SK-N-SH (cell line): ENCODE measurements around the gene THAP3. TPM values are rescaled to one million over a fixed set of nuclear protein-coding genes. Genes with fewer than 3 reads are reported as not detected.

Experiments used
- CTCF ChIA-PET: fragments of 300-600, 350-600 bp; formaldehyde crosslinking; extraction: SDS; loops from one replicate; lab custom pipeline; 2021; lab: Yijun Ruan, JAX
- POLR2A ChIA-PET: fragments of 350-600 bp; sonication (Branson Sonifier 250); formaldehyde crosslinking; extraction: SDS; loops from one replicate; lab custom pipeline; 2020; ENCODE audit warnings: antibody characterized with exemption, inconsistent platforms; lab: Yijun Ruan, JAX
- DNase-seq: peaks from one replicate; pipeline ENCODE4 v3.0.0; 2012
- H2AFZ ChIP-seq: fragments of 200-600 bp; sonication (generic); 2 replicates; pipeline ENCODE4 v1.8.1; 2016; ENCODE audit warnings: antibody characterized with exemption, mild to moderate bottlenecking, low read depth
- H3F3A ChIP-seq: fragments of 200-600 bp; sonication (generic); replicated peaks from 2 replicates; pipeline ENCODE3; 2016; ENCODE audit warnings: antibody characterized with exemption, mild to moderate bottlenecking; ENCODE audit not compliant: insufficient read depth
- H3K27ac ChIP-seq, 2 experiments: fragments of 200-500 bp in 1 of 2; fragments of 200-600 bp in 1 of 2; sonication (Bioruptor generic) in 1 of 2; sonication (generic), shearing (Covaris generic) in 1 of 2; 2 replicates each; pipeline versions ENCODE4 v1.5.1 to v1.6.1; 2014 to 2016; ENCODE audit warnings: low read depth in 2 of 2, inconsistent platforms in 1 of 2, low read length in 1 of 2, mild to moderate bottlenecking in 1 of 2, mixed read lengths in 1 of 2
- H3K27me3 ChIP-seq: fragments of 200-600 bp; sonication (generic), shearing (Covaris generic); 2 replicates; pipeline ENCODE4 v1.6.1; 2016; ENCODE audit warnings: mixed run types; ENCODE audit not compliant: insufficient read depth
- H3K36me3 ChIP-seq, 2 experiments: fragments of 200-500 bp in 1 of 2; fragments of 200-600 bp in 1 of 2; sonication (Bioruptor generic) in 1 of 2; sonication (generic) in 1 of 2; replicated peaks in 1 of 2; 2 replicates each; pipeline versions ENCODE3 to v1.5.1; 2014 to 2016; ENCODE audit warnings: low read length in 1 of 2, mild to moderate bottlenecking in 1 of 2; ENCODE audit not compliant: insufficient read depth in 2 of 2, control insufficient read depth in 1 of 2
- H3K4me1 ChIP-seq, 2 experiments: fragments of 200-500 bp in 1 of 2; fragments of 200-600 bp in 1 of 2; sonication (Bioruptor generic) in 1 of 2; sonication (generic), shearing (Covaris generic) in 1 of 2; 2 replicates each; pipeline versions ENCODE4 v1.5.1 to v1.6.1; 2014 to 2016; ENCODE audit warnings: low read depth in 1 of 2, low read length in 1 of 2, mixed run types in 1 of 2; ENCODE audit not compliant: insufficient read depth in 2 of 2, control insufficient read depth in 1 of 2
- H3K4me2 ChIP-seq: fragments of 200-600 bp; sonication (generic), shearing (Covaris generic); 2 replicates; pipeline ENCODE4 v1.6.1; 2017; ENCODE audit warnings: mixed run types
- H3K4me3 ChIP-seq, 2 experiments: fragments of 200-500 bp in 1 of 2; fragments of 200-600 bp in 1 of 2; sonication (Bioruptor generic) in 1 of 2; sonication (generic), shearing (Covaris generic) in 1 of 2; 2 replicates each; pipeline versions ENCODE4 v1.5.1 to v1.8.1; 2014 to 2016; ENCODE audit warnings: low read depth in 2 of 2, inconsistent platforms in 1 of 2, low read length in 1 of 2, mild to moderate bottlenecking in 1 of 2, mixed read lengths in 1 of 2, moderate library complexity in 1 of 2
- H3K79me2 ChIP-seq: fragments of 200-600 bp; sonication (generic); 2 replicates; pipeline ENCODE4 v1.8.1; 2017; ENCODE audit warnings: mild to moderate bottlenecking; ENCODE audit not compliant: insufficient read depth
- H3K9ac ChIP-seq: fragments of 200-600 bp; sonication (generic); 2 replicates; pipeline ENCODE4 v1.6.1; 2017; ENCODE audit warnings: mixed run types
- H3K9me2 ChIP-seq: fragments of 200-600 bp; sonication (generic); 2 replicates; pipeline ENCODE4 v1.6.1; 2017; ENCODE audit warnings: mixed run types
- H3K9me3 ChIP-seq: fragments of 200-600 bp; sonication (generic); 2 replicates; pipeline ENCODE4 v1.6.1; 2017; ENCODE audit warnings: mixed run types, mild to moderate bottlenecking, moderate library complexity
- H4K20me1 ChIP-seq: fragments of 200-600 bp; sonication (generic); 2 replicates; pipeline ENCODE4 v1.6.1; 2017; ENCODE audit warnings: mild to moderate bottlenecking, mixed run types; ENCODE audit not compliant: insufficient read depth
- CTCF ChIP-seq: fragments of 200-600 bp; sonication (generic); IDR thresholded peaks from 2 replicates; pipeline ENCODE4 v1.6.1; 2017; ENCODE audit warnings: antibody characterized with exemption, mild to moderate bottlenecking, moderate library complexity
- ELF1 ChIP-seq: IDR thresholded peaks from 2 replicates; pipeline ENCODE4 v1.4.0; 2012
- FOSL2 ChIP-seq: IDR thresholded peaks from 2 replicates; pipeline ENCODE4 v1.4.0; 2012; ENCODE audit warnings: low read depth, mild to moderate bottlenecking, moderate library complexity, borderline replicate concordance
- FOXJ3 ChIP-seq: sonication (generic); formaldehyde crosslinking; IDR thresholded peaks from 2 replicates; pipeline ENCODE4 v1.5.1; 2020; ENCODE audit warnings: mild to moderate bottlenecking, missing genetic modification reagents
- FOXM1 ChIP-seq: IDR thresholded peaks from 2 replicates; pipeline ENCODE4 v1.4.0; 2012; ENCODE audit warnings: low read depth, mild to moderate bottlenecking
- IRF3 ChIP-seq: fragments of 150-350 bp; IDR thresholded peaks from 2 replicates; pipeline ENCODE4 v1.6.1; 2016; ENCODE audit warnings: mild to moderate bottlenecking, low read depth, low read length
- JUND ChIP-seq: IDR thresholded peaks from 2 replicates; pipeline ENCODE4 v1.4.0; 2012
- PBX3 ChIP-seq: IDR thresholded peaks from 2 replicates; pipeline ENCODE4; 2012
- POLR2AphosphoS5 ChIP-seq: IDR thresholded peaks from 2 replicates; pipeline ENCODE4 v1.6.1; 2012; ENCODE audit warnings: low read depth, low read length
- REST ChIP-seq: IDR thresholded peaks from 2 replicates; pipeline ENCODE4 v1.6.1; 2012; ENCODE audit warnings: mild to moderate bottlenecking, low read depth, low read length, moderate library complexity
- RXRA ChIP-seq: IDR thresholded peaks from 2 replicates; pipeline ENCODE4 v1.4.0; 2012; ENCODE audit warnings: low read depth, mild to moderate bottlenecking, borderline replicate concordance
- TAF1 ChIP-seq: IDR thresholded peaks from 2 replicates; pipeline ENCODE4 v1.6.1; 2012; ENCODE audit warnings: low read depth, mild to moderate bottlenecking, low read length, moderate library complexity, borderline replicate concordance
- TEAD4 ChIP-seq: IDR thresholded peaks from 2 replicates; pipeline ENCODE4 v1.4.0; 2012; ENCODE audit warnings: mild to moderate bottlenecking, borderline replicate concordance; ENCODE audit not compliant: insufficient read depth
- USF1 ChIP-seq: IDR thresholded peaks from 2 replicates; pipeline ENCODE4 v1.4.0; 2012; ENCODE audit warnings: low read depth, borderline replicate concordance
- USF2 ChIP-seq: fragments of 150-350 bp; IDR thresholded peaks from 2 replicates; pipeline ENCODE4 v1.6.1; 2017; ENCODE audit warnings: antibody characterized with exemption, low read length, low read depth, borderline replicate concordance
- WGBS: methylation state at CpG from one replicate; pipeline ENCODE4 v1.1.6; 2017; ENCODE audit warnings: low lambda C conversion rate; 5-methylcytosine and 5-hydroxymethylcytosine counted together
- polyA plus RNA-seq, 3 experiments: library from polyadenylated mRNA; depleted of rRNA; stranded (reverse); fragments of >200 nt; gene quantifications; 2 replicates each; pipeline ENCODE4 v1.2.3, GENCODE V29; 2012

The THAP3 gene
- polyA plus RNA-seq, 1 of the 3 experiments (the other 2 are of a cell fraction), result 11.1 TPM

GRCh38 chr1:6614929-6615785 is 9.5 kb upstream of the THAP3 start:
- H3K27me3 ChIP-seq, result no peaks in the 10 kb centered on the region
- TF ChIP-seq FOSL2 (no peak), ELF1 (no peak)
- H3K9me3 ChIP-seq, result no peaks in the 10 kb centered on the region
- H3K27ac ChIP-seq, result peak overlapping the region in 1 of 2 experiments; percentile 23; a peak in 1 of 4 replicates
- H3K9me2 ChIP-seq, result no peaks in the 10 kb centered on the region
- peak; percentile 59 for DNase-seq
- ChIA-PET POLR2A (interaction anchor here (0.5 to 0.6 kb wide), 2 partner anchors 78 to 91 kb away, joined by 3 to 5 read pairs; no protein-coding TSS in a partner anchor), CTCF (interaction anchor here (0.6 to 1.8 kb wide), 4 partner anchors 9 to 980 kb away, joined by 3 to 6 read pairs (median 5); partner anchors contain the start of genes NOL9, TAS1R1 and THAP3)
- peak overlapping the region; percentile 65 to 75 for H3K4me3 ChIP-seq
- peaks cover 41% of the 10 kb centered on the region for H4K20me1 ChIP-seq
- H2AFZ ChIP-seq, result no peak overlapping the region
- 10% methylated on average over 40 of the region's 82 CpGs for WGBS
- peaks cover 0 to 7% of the 10 kb centered on the region in 2 experiments; a peak in 1 of 4 replicates for H3K4me1 ChIP-seq
- H3K79me2 ChIP-seq, result peaks cover 61% of the 10 kb centered on the region
- peak overlapping the region; percentile 86 for H3K4me2 ChIP-seq
- peaks cover 3 to 8% of the 10 kb centered on the region in 2 experiments for H3K36me3 ChIP-seq
- peak overlapping the region; percentile 61 for H3K9ac ChIP-seq
- H3F3A ChIP-seq, result peaks cover 10% of the 10 kb centered on the region

GRCh38 chr1:6619045-6619444 is 5.6 kb upstream of the THAP3 start:
- H3K9me3 ChIP-seq, result no peaks in the 10 kb centered on the region
- WGBS, result 95% methylated on average over 4 of the region's 4 CpGs
- ChIA-PET POLR2A (no interaction called here), CTCF (no interaction called here)
- peaks cover 89% of the 10 kb centered on the region for H3K79me2 ChIP-seq
- no peak for DNase-seq
- no peak overlapping the region for H2AFZ ChIP-seq
- H3K27ac ChIP-seq, result no peak overlapping the region
- H3F3A ChIP-seq, result peaks cover 18% of the 10 kb centered on the region
- H3K36me3 ChIP-seq, result peaks cover 24 to 31% of the 10 kb centered on the region in 2 experiments
- H3K4me1 ChIP-seq, result peaks cover 0 to 4% of the 10 kb centered on the region in 2 experiments; a peak in 1 of 4 replicates
- no peaks in the 10 kb centered on the region for H3K9me2 ChIP-seq
- no peak overlapping the region for H3K9ac ChIP-seq
- H3K27me3 ChIP-seq, result no peaks in the 10 kb centered on the region
- H3K4me3 ChIP-seq, result no peak overlapping the region
- H4K20me1 ChIP-seq, result peaks cover 49% of the 10 kb centered on the region
- no peak overlapping the region for H3K4me2 ChIP-seq
- TF ChIP-seq FOXM1 (no peak), POLR2AphosphoS5 (no peak), TEAD4 (no peak), TAF1 (no peak), CTCF (no peak), JUND (no peak), FOXJ3 (CRISPR knock-in tag) (no peak), REST (no peak), PBX3 (no peak), USF1 (no peak), RXRA (no peak), IRF3 (no peak), USF2 (no peak)
